Esophagus squamous epithelium (tissue), 5 donors: Measurements from ENCODE around the gene ATP10A. TPM values are rescaled to one million over a fixed set of nuclear protein-coding genes. Genes with fewer than 3 reads are reported as not detected.
A peak's percentile ranks its signal among the peaks of the same experiment; 100 is the strongest.

Experiments
- DNase-seq: peaks from one replicate; lab custom pipeline; 2025; lab: John Stamatoyannopoulos, UW
- H3K27ac ChIP-seq, 4 donors: fragments of 200-600 bp; sonication (generic); one replicate each; pipeline ENCODE4 v1.5.1; 2016 to 2019; ENCODE audit warnings: mild to moderate bottlenecking in 1 of 4
- H3K27me3 ChIP-seq, 4 donors: fragments of 200-600 bp; sonication (generic); 1 replicate in 3 of 4; 2 replicates in 1 of 4; pipeline versions ENCODE4 v1.5.1 to v1.6.0; 2017 to 2021; ENCODE audit warnings: antibody characterized with exemption in 1 of 4
- H3K36me3 ChIP-seq, 3 donors: fragments of 200-600 bp; sonication (generic); one replicate each; pipeline ENCODE4 v1.5.1; 2016 to 2019
- H3K4me1 ChIP-seq, 3 donors: fragments of 200-600 bp; sonication (generic); one replicate each; pipeline ENCODE4 v1.5.1; 2017 to 2019
- H3K4me3 ChIP-seq, 4 donors: fragments of 200-600 bp; sonication (generic); 1 replicate in 3 of 4; 2 replicates in 1 of 4; pipeline ENCODE4 v1.5.1; 2016 to 2019; ENCODE audit warnings: mild to moderate bottlenecking in 2 of 4, moderate library complexity in 1 of 4
- H3K9me3 ChIP-seq, 3 donors: fragments of 200-600 bp; sonication (generic); one replicate each; pipeline ENCODE4 v1.5.1; 2016 to 2019
- CTCF ChIP-seq, 6 experiments: fragments of 450-650 bp in 4 of 6; fragments of 200-600 bp in 2 of 6; sonication (generic) in 2 of 6; IDR thresholded peaks; one replicate each; pipeline ENCODE4 v1.5.1; 2016 to 2019; ENCODE audit warnings: antibody characterized with exemption in 6 of 6, mild to moderate bottlenecking in 4 of 6, moderate library complexity in 4 of 6
- POLR2A ChIP-seq, 4 donors: fragments of 450-650 bp; IDR thresholded peaks; one replicate each; pipeline ENCODE4 v1.6.1; 2017; ENCODE audit warnings: antibody characterized with exemption in 4 of 4, mild to moderate bottlenecking in 4 of 4, moderate library complexity in 3 of 4
- WGBS, 2 donors: methylation state at CpG; one replicate each; pipeline ENCODE4 v1.1.5; 2018; 5-methylcytosine and 5-hydroxymethylcytosine counted together
- intact Hi-C: fragments of 100-400 bp; cut with DNase I; formaldehyde crosslinking; loops from one replicate; pipeline ENCODE4 v1.15.0; 2022
- total RNA-seq, 4 donors: library from RNA; depleted of rRNA; stranded (reverse); fragments of >200 nt; gene quantifications; one replicate each; pipeline ENCODE4 v1.1.0, GENCODE V29; 2016
- donor health status: DM: yes; HTN: yes; CAD: no.

Gene ATP10A
- total RNA-seq, 4 donors from 2014 or later: 0.88 to 6.3 (median 1.9) TPM

GRCh38 chr15:25735550-25736384 lies 127.4 kb downstream of the ATP10A start:
- Histone ChIP-seq H3K4me3 (no peak overlapping the region), H3K27ac (peak overlapping the region in 1 of 4 donors; percentile 62), H3K27me3 (no peaks in the 10 kb centered on the region), H3K36me3 (no peaks in the 10 kb centered on the region), H3K4me1 (peaks cover 0 to 23% (median 0%) of the 10 kb centered on the region in 3 donors), H3K9me3 (no peaks in the 10 kb centered on the region)
- intact Hi-C loops: loop anchor here (5.0 kb wide), 1 partner anchor 127 kb away; the partner anchor contains the start of gene ATP10A
- WGBS, 2 donors: 83 to 89% methylated on average over 28 to 30 of the region's 30 CpGs
- TF ChIP-seq POLR2A (IDR thresholded peaks at IDR 0.05) (no peak), CTCF (IDR thresholded peaks at IDR 0.05) (no peak)
- DNase-seq: no peak

- Histone ChIP-seq H3K36me3 (no peaks in the 10 kb centered on the region), H3K4me3 (no peak overlapping the region), H3K27ac (no peak overlapping the region), H3K4me1 (peaks cover 0 to 23% (median 0%) of the 10 kb centered on the region in 3 donors), H3K9me3 (no peaks in the 10 kb centered on the region), H3K27me3 (no peaks in the 10 kb centered on the region)
- 79 to 84% methylated on average over 5 to 12 of the region's 17 CpGs for WGBS, 2 donors
- intact Hi-C loops: loop anchor here (5.0 kb wide), 1 partner anchor 127 kb away; the partner anchor contains the start of gene ATP10A
- no peak for DNase-seq
- TF ChIP-seq CTCF (IDR thresholded peaks at IDR 0.05) (no peak), POLR2A (IDR thresholded peaks at IDR 0.05) (no peak)
Measured at GRCh38 chr15:25734680-25735355, 128.3 kb downstream of the ATP10A start.

DNA sequence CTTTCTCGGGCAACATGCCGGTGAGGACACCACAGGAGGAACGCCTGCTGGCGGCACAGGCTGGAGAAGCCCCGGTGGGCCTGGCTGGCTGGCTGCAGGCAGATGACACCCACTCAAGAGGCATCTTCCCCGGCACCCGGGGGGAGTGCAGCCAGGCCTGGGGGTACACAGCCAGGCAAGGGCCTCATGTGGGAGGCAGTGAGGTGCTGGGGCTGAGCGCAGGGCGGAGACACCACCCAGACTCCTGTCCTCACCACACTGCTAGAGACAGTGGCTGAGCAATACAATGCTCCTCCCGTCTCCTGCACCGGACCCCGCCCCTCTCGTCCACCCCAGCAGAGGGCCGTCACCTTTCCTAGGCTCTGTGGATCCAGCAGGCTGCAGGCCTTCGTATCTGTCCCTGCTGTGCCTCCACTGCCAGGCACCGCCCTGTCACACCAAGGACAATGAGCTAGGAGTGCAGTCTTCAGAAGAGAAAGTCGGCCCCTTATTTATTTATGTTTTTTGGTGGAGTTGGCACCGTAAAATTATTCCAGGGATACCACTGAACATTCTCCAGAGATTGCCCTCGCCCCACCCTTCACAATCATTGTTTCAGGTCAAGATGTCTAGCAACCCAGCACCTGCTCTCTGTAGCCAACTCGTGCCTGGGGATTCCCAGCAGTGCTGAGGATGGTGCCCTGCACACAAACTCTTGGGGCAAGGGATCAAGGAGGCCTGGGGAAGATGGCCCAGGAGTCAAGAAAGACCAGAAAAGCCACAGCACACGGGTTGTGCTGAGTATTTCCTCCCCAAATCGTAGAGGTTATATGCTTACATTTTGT lies 129.1 kb downstream of the ATP10A start:
- Histone ChIP-seq H3K27me3 (no peaks in the 10 kb centered on the region), H3K36me3 (no peaks in the 10 kb centered on the region), H3K4me3 (no peak overlapping the region), H3K27ac (no peak overlapping the region), H3K9me3 (no peaks in the 10 kb centered on the region), H3K4me1 (peaks cover 0 to 23% (median 0%) of the 10 kb centered on the region in 3 donors)
- no peak for TF ChIP-seq POLR2A (IDR thresholded peaks at IDR 0.05)
- 61 to 65% methylated on average over 9 to 19 of the region's 22 CpGs for WGBS, 2 donors
- intact Hi-C loops: no loop called here
- DNase-seq: no peak

GRCh38 chr15:25733036-25733855 lies 129.9 kb downstream of the ATP10A start:
- 82 to 89% methylated on average over 8 to 13 of the region's 18 CpGs for WGBS, 2 donors
- intact Hi-C loops: no loop called here

More at GRCh38 chr15:25733036-25733855, 129.9 kb downstream of the ATP10A start:
- Histone ChIP-seq H3K9me3 (no peaks in the 10 kb centered on the region), H3K4me3 (no peak overlapping the region), H3K4me1 (peaks cover 0 to 17% (median 0%) of the 10 kb centered on the region in 3 donors), H3K36me3 (no peaks in the 10 kb centered on the region), H3K27ac (no peak overlapping the region), H3K27me3 (no peaks in the 10 kb centered on the region)
- TF ChIP-seq CTCF (IDR thresholded peaks at IDR 0.05) (no peak), POLR2A (IDR thresholded peaks at IDR 0.05) (no peak)
- DNase-seq: no peak
